Small intestine (tissue), 7 donors: ENCODE results near the gene GGCT. TPM values are rescaled to one million over a fixed set of nuclear protein-coding genes. Genes with fewer than 3 reads are reported as not detected.

Source experiments
- DNase-seq, 2 donors: peaks; one replicate each; pipeline versions ENCODE4 v3.0.0 to v3.0.0-alpha.2; 2013
- FAIRE-seq: peaks from 2 replicates; lab custom pipeline; 2012; peaks lifted over from hg19 to GRCh38; lab: Jason Lieb, UNC
- H3K27ac ChIP-seq, 3 donors: one replicate each; pipeline ENCODE4 v1.5.1; 2013; ENCODE audit warnings: low read length in 2 of 3, mild to moderate bottlenecking in 2 of 3, control low read depth in 1 of 3, inconsistent platforms in 1 of 3, low read depth in 1 of 3, moderate library complexity in 1 of 3
- H3K27me3 ChIP-seq, 3 donors: one replicate each; pipeline ENCODE4 v1.6.1; 2013; ENCODE audit warnings: low read length in 3 of 3, inconsistent platforms in 1 of 3; ENCODE audit not compliant: control insufficient read depth in 3 of 3, insufficient read depth in 3 of 3
- H3K36me3 ChIP-seq, 3 donors: one replicate each; pipeline ENCODE4 v1.6.1; 2013; ENCODE audit warnings: low read length in 3 of 3, inconsistent platforms in 1 of 3, low read depth in 1 of 3, mild to moderate bottlenecking in 1 of 3, moderate library complexity in 1 of 3; ENCODE audit not compliant: control insufficient read depth in 3 of 3, insufficient read depth in 2 of 3
- H3K4me1 ChIP-seq, 3 donors: one replicate each; pipeline ENCODE4 v1.6.1; 2013; ENCODE audit warnings: low read length in 2 of 3, inconsistent platforms in 1 of 3, low read depth in 1 of 3, mild to moderate bottlenecking in 1 of 3, moderate library complexity in 1 of 3; ENCODE audit not compliant: control insufficient read depth in 3 of 3, insufficient read depth in 2 of 3
- H3K4me3 ChIP-seq, 3 donors: one replicate each; pipeline ENCODE4 v1.5.1; 2013; ENCODE audit warnings: low read length in 3 of 3, control low read depth in 1 of 3, inconsistent platforms in 1 of 3, low read depth in 1 of 3, mild to moderate bottlenecking in 1 of 3, moderate library complexity in 1 of 3
- H3K9me3 ChIP-seq, 2 donors: one replicate each; pipeline ENCODE4 v1.6.1; 2013; ENCODE audit warnings: low read depth in 1 of 2, low read length in 1 of 2; ENCODE audit not compliant: control insufficient read depth in 2 of 2, insufficient read depth in 1 of 2
- WGBS, 3 donors: extraction: QIAGEN DNeasy Blood & Tissue Kit; methylation state at CpG; one replicate each; pipeline ENCODE4 v1.1.7; 2013; 5-methylcytosine and 5-hydroxymethylcytosine counted together
- polyA plus RNA-seq, 4 donors: library from polyadenylated mRNA; stranded (reverse) in 3 of 4; unstranded in 1 of 4; fragments of 200-250 nt in 3 of 4; fragments of 120-200 nt in 1 of 4; gene quantifications; one replicate each; pipeline versions ENCODE4 v1.2.1 to v1.2.3, GENCODE V29; 2013
- donor health status: healthy with polysubstance abuse.
- donor health status: control.
- donor health status: control.
- donor health status: Bipolar disorder and iron deficiency.
- donor health status: healthy.

GGCT gene
- polyA plus RNA-seq, 4 donors: 57.3 to 105 (median 70.5) TPM

DNA sequence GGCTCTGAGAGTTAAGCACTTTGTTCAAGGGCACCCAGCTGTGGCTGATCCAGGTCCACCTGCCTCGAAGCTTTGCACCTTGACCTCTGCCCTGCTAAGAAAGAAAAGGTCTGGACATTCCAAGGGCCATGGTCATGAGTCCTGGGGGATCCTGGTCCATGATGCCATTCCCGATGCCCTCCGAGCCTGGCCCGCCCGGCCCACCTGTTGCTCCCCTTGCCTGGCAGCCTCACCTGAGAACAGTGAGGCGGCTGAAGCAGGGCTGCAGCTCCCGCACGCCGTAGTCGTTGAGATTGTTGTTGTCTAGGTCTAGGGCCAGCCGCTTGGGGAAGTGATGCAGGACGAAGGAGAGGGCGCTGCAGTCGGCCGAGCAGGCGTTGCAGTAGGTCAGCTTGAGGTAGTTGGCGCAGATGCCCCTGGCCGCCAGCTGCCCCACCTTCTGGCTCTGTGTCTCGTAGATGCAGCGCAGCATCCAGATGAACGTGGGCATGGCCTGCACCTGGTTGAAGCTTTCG is 53.6 kb downstream of the GGCT start:
- Histone ChIP-seq H3K4me3 (no peak overlapping the region), H3K36me3 (peaks cover 2 to 73% (median 2%) of the 10 kb centered on the region in 3 donors), H3K27ac (no peak overlapping the region), H3K9me3 (no peaks in the 10 kb centered on the region), H3K4me1 (no peaks in the 10 kb centered on the region), H3K27me3 (no peaks in the 10 kb centered on the region)
- WGBS, 3 donors: 91 to 93% (median 92%) methylated on average over 21 to 22 of the region's 22 CpGs
- no peak for DNase-seq
- no peak for FAIRE-seq

DNA sequence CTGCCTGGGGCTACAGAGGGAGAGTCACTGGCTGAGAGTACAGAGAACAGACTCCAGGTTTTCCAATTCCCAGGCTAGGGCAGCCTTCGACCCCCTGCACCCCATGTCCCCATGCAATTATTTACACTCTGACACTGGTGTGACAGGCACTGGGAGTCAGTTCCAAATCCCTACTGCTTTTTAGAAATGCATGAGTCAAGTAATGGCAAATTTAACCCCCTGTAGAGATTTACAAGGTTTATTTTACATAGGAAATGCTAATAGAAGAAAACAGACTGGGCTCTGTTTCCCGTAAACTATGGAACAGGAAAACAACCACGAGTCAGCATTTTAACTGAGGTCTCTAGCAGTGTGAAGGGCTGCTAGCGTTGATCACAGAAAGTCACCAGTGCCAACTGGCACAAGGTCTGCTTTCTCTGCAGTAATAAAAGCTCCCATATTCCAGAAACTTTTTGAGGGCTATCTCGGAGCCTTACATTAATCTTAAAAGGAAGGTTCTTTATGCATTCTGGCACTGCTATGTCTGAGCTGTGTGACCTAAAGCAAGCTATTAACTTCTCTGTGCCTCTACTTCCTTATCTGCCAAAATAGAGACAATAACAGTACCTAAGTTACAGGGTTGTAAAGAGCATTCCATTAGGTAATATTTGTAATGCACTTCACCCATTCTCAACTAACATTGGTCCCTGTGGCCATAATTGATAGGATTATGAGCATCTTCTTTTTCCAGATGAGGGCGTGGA is 54.2 kb downstream of the GGCT start:
- WGBS, 3 donors: 70 to 83% (median 80%) methylated on average over 6 of the region's 6 CpGs
- peaks cover 0 to under 1% of the 10 kb centered on the region in 2 donors for H3K9me3 ChIP-seq
- DNase-seq (no peak), FAIRE-seq (no peak)
- H3K36me3 ChIP-seq: peaks cover 0 to 74% (median 0%) of the 10 kb centered on the region in 3 donors
- H3K27ac ChIP-seq: no peak overlapping the region
- no peak overlapping the region for H3K4me3 ChIP-seq
- H3K27me3 ChIP-seq: no peaks in the 10 kb centered on the region
- no peaks in the 10 kb centered on the region for H3K4me1 ChIP-seq

DNA sequence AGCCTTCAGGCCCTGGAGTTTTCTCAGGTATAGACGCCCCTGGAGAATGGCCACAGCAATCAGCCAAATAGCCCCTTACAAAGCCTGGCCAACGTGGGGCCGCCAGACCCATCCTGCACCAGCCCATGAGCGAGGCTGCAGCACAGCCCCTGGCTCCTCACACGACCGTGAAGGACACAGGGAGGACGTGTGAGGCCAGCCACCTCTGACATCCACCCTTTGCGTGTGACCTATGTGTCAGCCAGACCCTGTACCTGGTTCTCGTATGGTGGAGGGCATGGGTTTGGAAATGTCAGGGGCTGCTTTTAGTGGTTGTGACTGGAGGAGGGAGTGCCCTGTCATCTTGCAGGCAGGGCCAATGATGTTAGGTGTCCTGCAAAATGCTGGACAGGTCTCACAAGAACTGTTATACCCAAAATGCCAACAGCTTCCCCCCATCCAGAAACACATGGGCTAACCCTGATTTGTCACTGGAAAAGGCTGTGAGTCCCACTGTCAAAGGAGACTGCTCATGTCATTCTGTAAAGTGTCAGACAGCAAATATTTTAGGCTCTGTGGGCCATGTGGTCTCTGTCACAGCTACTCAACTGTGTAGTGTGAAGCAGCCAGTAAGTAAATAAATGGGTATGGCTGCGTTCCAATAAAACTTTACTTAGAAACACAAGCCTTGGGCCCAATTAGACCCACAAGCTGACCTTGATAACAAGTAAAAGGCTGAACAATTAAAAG is 56.0 kb downstream of the GGCT start:
- peaks cover 0 to 4% of the 10 kb centered on the region in 2 donors for H3K9me3 ChIP-seq
- no peak overlapping the region for H3K27ac ChIP-seq
- H3K4me1 ChIP-seq: no peaks in the 10 kb centered on the region
- WGBS, 3 donors: 90 to 92% (median 92%) methylated on average over 10 of the region's 10 CpGs
- peaks cover 0 to 64% (median 0%) of the 10 kb centered on the region in 3 donors for H3K36me3 ChIP-seq
- no peaks in the 10 kb centered on the region for H3K27me3 ChIP-seq
- no peak for FAIRE-seq
- H3K4me3 ChIP-seq: no peak overlapping the region
- no peak for DNase-seq

- Histone ChIP-seq H3K4me3 (no peak overlapping the region), H3K4me1 (no peaks in the 10 kb centered on the region), H3K27ac (no peak overlapping the region), H3K36me3 (peaks cover 0 to 53% (median 0%) of the 10 kb centered on the region in 3 donors), H3K27me3 (no peaks in the 10 kb centered on the region), H3K9me3 (peaks cover 0 to 4% of the 10 kb centered on the region in 2 donors)
- 95 to 100% (median 96%) methylated on average over 8 of the region's 8 CpGs for WGBS, 3 donors
- FAIRE-seq: no peak
- no peak for DNase-seq
Measured at GRCh38 chr7:30447466-30447865, 57.2 kb downstream of the GGCT start.

Other genes with a start within 250 kb of the GGCT start
- 10 to 100 TPM in 3 of 4 donors, 1 to 10 TPM in 1; 8.9 to 19.9 (median 16.0) TPM for gene ZNRF2, start 220.2 kb downstream of the GGCT start, polyA plus RNA-seq
- 1 to 10 TPM; 3.4 to 8.9 (median 5.5) TPM for gene NOD1, start 26.0 kb downstream of the GGCT start, polyA plus RNA-seq
- 100 to 1,000 TPM in 1 of 4 donors, 10 to 100 TPM in 3; 36.5 to 144 (median 65.1) TPM for gene GARS1, start 90.0 kb upstream of the GGCT start, polyA plus RNA-seq
- gene CRHR2, start 177.6 kb upstream of the GGCT start, polyA plus RNA-seq: under 1 TPM in 2 of 4 donors, not detected in 2; 0.04 to 0.32 TPM
- 1 to 10 TPM; 1.1 to 6.1 (median 1.6) TPM for gene INMT, start 247.3 kb upstream of the GGCT start, polyA plus RNA-seq